Neural cell (in vitro differentiated cells): ENCODE measurements around the gene ATF6. TPM values are rescaled to one million over a fixed set of nuclear protein-coding genes. Genes with fewer than 3 reads are reported as not detected.

Source experiments
- H2AFZ ChIP-seq: fragments of 200-600, 300-800 bp; sonication (generic), shearing (Covaris generic); 2 replicates; pipeline ENCODE4 v1.6.0; 2014; ENCODE audit warnings: low read depth, mild to moderate bottlenecking, antibody characterized with exemption, low read length, moderate library complexity
- H3F3A ChIP-seq: fragments of 200-600 bp; shearing (Covaris generic); 2 replicates; pipeline ENCODE4 v1.6.1; 2016; ENCODE audit warnings: mild to moderate bottlenecking, moderate library complexity, mixed read lengths, antibody characterized with exemption, low read length; ENCODE audit not compliant: insufficient read depth, poor library complexity, severe bottlenecking
- H3K27ac ChIP-seq: fragments of 200-600, 300-800 bp; sonication (generic), shearing (Covaris generic); 2 replicates; pipeline ENCODE4 v1.5.1; 2014; ENCODE audit warnings: mild to moderate bottlenecking, low read length, moderate library complexity
- H3K27me3 ChIP-seq: fragments of 300-800, 200-600 bp; sonication (generic), shearing (Covaris generic); 2 replicates; pipeline ENCODE4 v1.6.0; 2014; ENCODE audit warnings: mild to moderate bottlenecking, low read depth, low read length, moderate library complexity; ENCODE audit not compliant: insufficient read depth
- H3K36me3 ChIP-seq: fragments of 300-800, 200-600 bp; sonication (generic), shearing (Covaris generic); 2 replicates; pipeline ENCODE4 v1.5.1; 2014; ENCODE audit warnings: mild to moderate bottlenecking, antibody characterized with exemption, low read length, moderate library complexity; ENCODE audit not compliant: insufficient read depth
- H3K4me2 ChIP-seq: fragments of 300-800, 200-600 bp; sonication (generic), shearing (Covaris generic); 2 replicates; pipeline ENCODE4 v1.6.0; 2014; ENCODE audit warnings: mild to moderate bottlenecking, low read length
- H3K4me3 ChIP-seq: fragments of 300-800, 200-600 bp; sonication (generic), shearing (Covaris generic); 2 replicates; pipeline ENCODE4 v1.5.1; 2014; ENCODE audit warnings: mild to moderate bottlenecking, low read length, moderate library complexity
- H3K79me2 ChIP-seq: fragments of 200-600 bp; shearing (Covaris generic); replicated peaks from 2 replicates; pipeline ENCODE4 v1.6.0; 2014; ENCODE audit warnings: mild to moderate bottlenecking, low read length, moderate library complexity; ENCODE audit not compliant: insufficient read depth
- H3K9ac ChIP-seq: fragments of 300-800, 200-600 bp; sonication (generic), shearing (Covaris generic); 2 replicates; pipeline ENCODE4 v1.6.1; 2016; ENCODE audit warnings: mild to moderate bottlenecking, low read length, mixed read lengths
- H3K9me2 ChIP-seq: fragments of 200-600 bp; shearing (Covaris generic); 2 replicates; pipeline ENCODE4 v1.6.1; 2016; ENCODE audit warnings: mild to moderate bottlenecking, low read length, mixed read lengths; ENCODE audit not compliant: insufficient read depth
- H3K9me3 ChIP-seq: fragments of 200-600, 300-800 bp; sonication (generic), shearing (Covaris generic); 2 replicates; pipeline ENCODE4 v1.6.1; 2016; ENCODE audit warnings: mild to moderate bottlenecking, mixed run types, low read length, moderate library complexity, mixed read lengths
- H4K20me1 ChIP-seq: fragments of 200-600 bp; shearing (Covaris generic); 2 replicates; pipeline ENCODE4 v1.6.1; 2016; ENCODE audit warnings: mild to moderate bottlenecking, mixed run types; ENCODE audit not compliant: insufficient read depth
- EP300 ChIP-seq: fragments of 450-650 bp; conservative IDR thresholded peaks from 2 replicates; pipeline ENCODE4 v1.6.1; 2014; ENCODE audit warnings: antibody characterized with exemption, mild to moderate bottlenecking, moderate library complexity; ENCODE audit not compliant: poor library complexity, severe bottlenecking
- EZH2 ChIP-seq: fragments of 200-600, 300-800 bp; shearing (Covaris generic), sonication (generic); IDR thresholded peaks from 2 replicates; pipeline ENCODE4 v1.6.1; 2014; ENCODE audit warnings: antibody characterized with exemption, low read length, borderline replicate concordance, mild to moderate bottlenecking; ENCODE audit not compliant: insufficient read depth, poor library complexity, severe bottlenecking
- MXI1 ChIP-seq: fragments of 450-650 bp; conservative IDR thresholded peaks from 2 replicates; pipeline ENCODE4 v1.6.1; 2014; ENCODE audit warnings: antibody characterized with exemption, mild to moderate bottlenecking; ENCODE audit not compliant: poor library complexity, severe bottlenecking
- POLR2AphosphoS5 ChIP-seq: IDR thresholded peaks from 2 replicates; pipeline ENCODE4 v1.6.1; 2012
- RAD21 ChIP-seq: fragments of 450-650 bp; conservative IDR thresholded peaks from 2 replicates; pipeline ENCODE4 v1.6.1; 2014; ENCODE audit warnings: antibody characterized with exemption, mild to moderate bottlenecking, moderate library complexity
- SMC3 ChIP-seq: fragments of 450-650 bp; conservative IDR thresholded peaks from 2 replicates; pipeline ENCODE4 v1.6.1; 2014; ENCODE audit warnings: antibody characterized with exemption, mild to moderate bottlenecking, moderate library complexity; ENCODE audit not compliant: poor library complexity
- TAF1 ChIP-seq: IDR thresholded peaks from 2 replicates; pipeline ENCODE4 v1.6.1; 2012; ENCODE audit warnings: low read depth
- polyA plus RNA-seq: library from polyadenylated mRNA; depleted of rRNA; stranded (reverse); fragments of >200 nt; gene quantifications from 2 replicates; pipeline ENCODE4 v1.2.3, GENCODE V29; 2014
- TF ChIP-seq, protein P1 (sequence below): IDR thresholded peaks from 2 replicates; pipeline ENCODE4 v1.6.1; 2012; ENCODE audit warnings: borderline replicate concordance
- TF ChIP-seq, protein P2 (sequence below): fragments of 450-650 bp; IDR thresholded peaks from 2 replicates; pipeline ENCODE4 v1.5.1; 2014; ENCODE audit warnings: antibody characterized with exemption, mild to moderate bottlenecking, moderate library complexity; ENCODE audit not compliant: poor library complexity, severe bottlenecking

Gene ATF6
- polyA plus RNA-seq, 1 donor from 2014 or later, result 16.6 TPM

DNA sequence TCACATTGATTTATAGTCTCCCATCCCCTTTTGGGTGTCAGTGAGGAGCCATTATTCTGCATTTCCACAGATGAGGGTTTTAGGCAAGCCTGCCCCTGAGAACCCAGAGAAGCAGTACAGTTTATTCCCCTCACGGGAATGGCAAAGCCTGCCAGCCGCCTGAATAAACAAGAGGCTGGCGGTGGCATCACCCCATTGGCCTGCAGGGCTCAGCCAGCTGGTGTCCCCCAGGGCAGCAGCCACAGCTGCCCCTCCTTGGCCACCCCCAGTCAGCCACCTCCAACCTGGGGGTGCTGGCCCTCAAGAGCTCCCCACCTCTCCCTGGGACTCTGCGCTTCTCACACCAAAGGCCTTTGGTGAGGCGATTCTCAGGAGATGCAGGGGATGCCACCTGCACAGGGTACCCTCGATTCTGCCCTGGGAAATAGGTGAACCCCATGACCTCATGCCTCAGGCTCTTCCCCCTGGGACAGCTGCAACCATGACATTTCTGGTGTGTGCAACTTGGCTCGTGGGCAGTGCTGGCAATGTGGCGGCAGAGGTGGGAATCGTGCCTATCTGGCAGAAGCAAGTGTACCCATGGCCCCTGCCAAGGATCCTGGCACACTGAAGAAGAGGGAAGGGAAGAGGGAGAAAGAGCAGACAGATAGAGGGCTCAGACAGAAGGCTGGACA is 243.5 kb downstream of the ATF6 start:
- H3K9ac ChIP-seq, result no peak overlapping the region
- no peak overlapping the region for H3K27ac ChIP-seq

DNA sequence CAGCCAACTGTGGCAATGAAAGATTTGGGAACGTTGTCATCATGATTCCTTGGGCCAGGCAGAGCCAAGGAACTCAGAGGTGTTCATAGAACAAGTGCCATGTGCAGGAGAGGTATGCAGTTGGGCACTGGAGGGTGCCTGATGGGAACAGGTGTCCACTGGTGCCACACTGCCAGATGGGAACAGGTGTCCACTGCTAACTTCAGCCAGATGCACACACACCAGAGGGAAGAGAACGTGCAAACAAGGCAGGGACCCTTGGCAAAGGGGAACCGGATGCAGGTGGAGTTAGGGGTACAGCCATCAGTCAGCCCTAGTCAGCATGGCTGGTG is 244.0 kb downstream of the ATF6 start:
- TF ChIP-seq POLR2AphosphoS5, result no peak
- TF ChIP-seq SMC3, result no peak
- TF ChIP-seq, protein P1, sequence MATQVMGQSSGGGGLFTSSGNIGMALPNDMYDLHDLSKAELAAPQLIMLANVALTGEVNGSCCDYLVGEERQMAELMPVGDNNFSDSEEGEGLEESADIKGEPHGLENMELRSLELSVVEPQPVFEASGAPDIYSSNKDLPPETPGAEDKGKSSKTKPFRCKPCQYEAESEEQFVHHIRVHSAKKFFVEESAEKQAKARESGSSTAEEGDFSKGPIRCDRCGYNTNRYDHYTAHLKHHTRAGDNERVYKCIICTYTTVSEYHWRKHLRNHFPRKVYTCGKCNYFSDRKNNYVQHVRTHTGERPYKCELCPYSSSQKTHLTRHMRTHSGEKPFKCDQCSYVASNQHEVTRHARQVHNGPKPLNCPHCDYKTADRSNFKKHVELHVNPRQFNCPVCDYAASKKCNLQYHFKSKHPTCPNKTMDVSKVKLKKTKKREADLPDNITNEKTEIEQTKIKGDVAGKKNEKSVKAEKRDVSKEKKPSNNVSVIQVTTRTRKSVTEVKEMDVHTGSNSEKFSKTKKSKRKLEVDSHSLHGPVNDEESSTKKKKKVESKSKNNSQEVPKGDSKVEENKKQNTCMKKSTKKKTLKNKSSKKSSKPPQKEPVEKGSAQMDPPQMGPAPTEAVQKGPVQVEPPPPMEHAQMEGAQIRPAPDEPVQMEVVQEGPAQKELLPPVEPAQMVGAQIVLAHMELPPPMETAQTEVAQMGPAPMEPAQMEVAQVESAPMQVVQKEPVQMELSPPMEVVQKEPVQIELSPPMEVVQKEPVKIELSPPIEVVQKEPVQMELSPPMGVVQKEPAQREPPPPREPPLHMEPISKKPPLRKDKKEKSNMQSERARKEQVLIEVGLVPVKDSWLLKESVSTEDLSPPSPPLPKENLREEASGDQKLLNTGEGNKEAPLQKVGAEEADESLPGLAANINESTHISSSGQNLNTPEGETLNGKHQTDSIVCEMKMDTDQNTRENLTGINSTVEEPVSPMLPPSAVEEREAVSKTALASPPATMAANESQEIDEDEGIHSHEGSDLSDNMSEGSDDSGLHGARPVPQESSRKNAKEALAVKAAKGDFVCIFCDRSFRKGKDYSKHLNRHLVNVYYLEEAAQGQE, result no peak
- no peak for TF ChIP-seq EZH2
- TF ChIP-seq EP300, result no peak
- no peak for TF ChIP-seq TAF1
- no peak for TF ChIP-seq MXI1
- TF ChIP-seq RAD21, result no peak
- TF ChIP-seq, protein P2, sequence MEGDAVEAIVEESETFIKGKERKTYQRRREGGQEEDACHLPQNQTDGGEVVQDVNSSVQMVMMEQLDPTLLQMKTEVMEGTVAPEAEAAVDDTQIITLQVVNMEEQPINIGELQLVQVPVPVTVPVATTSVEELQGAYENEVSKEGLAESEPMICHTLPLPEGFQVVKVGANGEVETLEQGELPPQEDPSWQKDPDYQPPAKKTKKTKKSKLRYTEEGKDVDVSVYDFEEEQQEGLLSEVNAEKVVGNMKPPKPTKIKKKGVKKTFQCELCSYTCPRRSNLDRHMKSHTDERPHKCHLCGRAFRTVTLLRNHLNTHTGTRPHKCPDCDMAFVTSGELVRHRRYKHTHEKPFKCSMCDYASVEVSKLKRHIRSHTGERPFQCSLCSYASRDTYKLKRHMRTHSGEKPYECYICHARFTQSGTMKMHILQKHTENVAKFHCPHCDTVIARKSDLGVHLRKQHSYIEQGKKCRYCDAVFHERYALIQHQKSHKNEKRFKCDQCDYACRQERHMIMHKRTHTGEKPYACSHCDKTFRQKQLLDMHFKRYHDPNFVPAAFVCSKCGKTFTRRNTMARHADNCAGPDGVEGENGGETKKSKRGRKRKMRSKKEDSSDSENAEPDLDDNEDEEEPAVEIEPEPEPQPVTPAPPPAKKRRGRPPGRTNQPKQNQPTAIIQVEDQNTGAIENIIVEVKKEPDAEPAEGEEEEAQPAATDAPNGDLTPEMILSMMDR, result no peak
- Histone ChIP-seq H4K20me1 (no peaks in the 10 kb centered on the region), H3F3A (no peaks in the 10 kb centered on the region), H3K27ac (no peak overlapping the region), H3K27me3 (no peaks in the 10 kb centered on the region), H3K9ac (no peak overlapping the region), H3K9me3 (no peaks in the 10 kb centered on the region), H3K79me2 (no peaks in the 10 kb centered on the region), H3K36me3 (no peaks in the 10 kb centered on the region), H3K4me2 (no peak overlapping the region), H2AFZ (no peak overlapping the region), H3K9me2 (no peaks in the 10 kb centered on the region), H3K4me3 (no peak overlapping the region)

More for the DNA sequence above, 243.5 kb downstream of the ATF6 start:
- Histone ChIP-seq H3K4me2 (no peak overlapping the region), H3K79me2 (no peaks in the 10 kb centered on the region), H3K9me2 (no peaks in the 10 kb centered on the region), H3K4me3 (no peak overlapping the region), H2AFZ (no peak overlapping the region), H3K36me3 (no peaks in the 10 kb centered on the region), H3F3A (no peaks in the 10 kb centered on the region), H3K27me3 (no peaks in the 10 kb centered on the region), H3K9me3 (no peaks in the 10 kb centered on the region), H4K20me1 (no peaks in the 10 kb centered on the region)
- TF ChIP-seq POLR2AphosphoS5 (no peak), RAD21 (no peak), EP300 (no peak), SMC3 (no peak), MXI1 (no peak), EZH2 (no peak), TAF1 (no peak)
- TF ChIP-seq, protein P1, result no peak
- TF ChIP-seq, protein P2, result no peak
